Adrenal gland (tissue), 12 donors: ENCODE results near the gene CHL1. TPM values are rescaled to one million over a fixed set of nuclear protein-coding genes. Genes with fewer than 3 reads are reported as not detected.

Source experiments
- DNase-seq, 7 donors: peaks; one replicate each; pipeline ENCODE4 v3.0.0-alpha.2; 2019 to 2020
- H3K27ac ChIP-seq, 5 donors: fragments of 200-600 bp; sonication (generic) in 4 of 5; 1 replicate in 3 of 5; 2 replicates in 2 of 5; pipeline versions ENCODE4 v1.5.1 to v1.8.0; 2016 to 2020; ENCODE audit warnings: mild to moderate bottlenecking in 1 of 5
- H3K27me3 ChIP-seq: fragments of 200-600 bp; 2 replicates; pipeline ENCODE4 v1.8.0; 2021
- H3K36me3 ChIP-seq, 2 donors: fragments of 200-600 bp; replicated peaks in 1 of 2; 1 replicate in 1 of 2; 2 replicates in 1 of 2; pipeline versions ENCODE4 v1.5.1 to v1.8.0; 2018 to 2022
- H3K4me1 ChIP-seq, 2 donors: fragments of 200-600 bp; replicated peaks in 1 of 2; 1 replicate in 1 of 2; 2 replicates in 1 of 2; pipeline versions ENCODE4 v1.5.1 to v1.8.0; 2018 to 2021
- H3K4me3 ChIP-seq, 4 donors: fragments of 200-600 bp; sonication (generic) in 3 of 4; one replicate each; pipeline ENCODE4 v1.5.1; 2016 to 2018
- H3K9me3 ChIP-seq, 3 donors: fragments of 200-600 bp; sonication (generic) in 1 of 3; replicated peaks in 1 of 3; 1 replicate in 2 of 3; 2 replicates in 1 of 3; pipeline versions ENCODE4 v1.5.1 to v1.8.0; 2016 to 2021
- CTCF ChIP-seq, 6 experiments: fragments of 450-650 bp in 4 of 6; fragments of 200-600 bp in 2 of 6; sonication (generic) in 1 of 6; IDR thresholded peaks; 1 replicate in 5 of 6; 2 replicates in 1 of 6; pipeline versions ENCODE4 v1.5.1 to v1.8.0; 2016 to 2021; ENCODE audit warnings: antibody characterized with exemption in 6 of 6, mild to moderate bottlenecking in 2 of 6, moderate library complexity in 1 of 6
- POLR2A ChIP-seq, 2 donors: fragments of 450-650 bp; IDR thresholded peaks; one replicate each; pipeline ENCODE4 v1.6.1; 2017; ENCODE audit warnings: antibody characterized with exemption in 2 of 2, mild to moderate bottlenecking in 2 of 2, moderate library complexity in 1 of 2
- WGBS, 4 donors: extraction: QIAGEN DNeasy Blood & Tissue Kit in 2 of 4; methylation state at CpG; one replicate each; pipeline versions ENCODE4 v1.1.5 to v1.1.7; 2013 to 2017; 5-methylcytosine and 5-hydroxymethylcytosine counted together
- intact Hi-C, 2 donors: fragments of 100-400 bp; cut with DNase I; formaldehyde crosslinking; loops; one replicate each; pipeline versions ENCODE4 v1.14.1 to v1.15.0; 2022 to 2023
- polyA plus RNA-seq, 3 donors: library from polyadenylated mRNA; stranded (reverse); fragments of 200-250 nt in 2 of 3; fragments of 350-450 nt in 1 of 3; fragmentation: Illumina TruSeq in 1 of 3; extraction: RNeasy Lipid Tissue Mini Kit (QIAGEN cat#74804) in 1 of 3; gene quantifications; one replicate each; pipeline ENCODE4 v1.2.3, GENCODE V29; 2013 to 2014
- total RNA-seq, 9 donors: library from RNA; depleted of rRNA in 4 of 9; stranded (reverse); fragments of >200 nt in 4 of 9; fragments of 120-200 nt in 1 of 9; fragmentation: NEBNext Ultra II Directional in 1 of 9; extraction: Animal tissue kit (Norgen Biotek cat#: 25700) in 1 of 9; gene quantifications; one replicate each; pipeline versions ENCODE4 v1.1.0 to v1.2.4, GENCODE V29; 2013 to 2023
- donor health status: healthy with polysubstance abuse.
- donor health status: Bipolar disorder and iron deficiency.
- donor health status: DM: yes; HTN: yes; CAD: no.
- donor health status: DM: no; HTN: no; CAD: no.
- donor health status: DM: no; HTN: no; CAD: no.
- donor health status: DM: yes; HTN: yes; CAD: no.

Gene CHL1
- total and polyA plus RNA-seq, 12 donors, result 0.80 to 28.3 (median 7.7) TPM

GRCh38 chr3:427128-427527 lies 230.6 kb downstream of the CHL1 start:
- no peak overlapping the region for H3K4me3 ChIP-seq

GRCh38 chr3:430186-430585 lies 233.6 kb downstream of the CHL1 start:
- H3K36me3 ChIP-seq, result no peaks in the 10 kb centered on the region
- H3K27ac ChIP-seq, result no peak overlapping the region
- H3K4me1 ChIP-seq, result no peaks in the 10 kb centered on the region
- no peak for TF ChIP-seq CTCF (IDR thresholded peaks at IDR 0.05)
- TF ChIP-seq POLR2A (IDR thresholded peaks at IDR 0.05), result no peak
- H3K9me3 ChIP-seq, result no peaks in the 10 kb centered on the region
- no peak overlapping the region for H3K4me3 ChIP-seq
- H3K27me3 ChIP-seq, result no peaks in the 10 kb centered on the region
- intact Hi-C loops, result no loop called here
- WGBS, 4 donors, result 77 to 82% (median 78%) methylated on average over 4 of the region's 4 CpGs
- no peak for DNase-seq

More at GRCh38 chr3:427128-427527, 230.6 kb downstream of the CHL1 start:
- 52 to 62% (median 56%) methylated on average over 4 of the region's 4 CpGs for WGBS, 4 donors
- no peak for DNase-seq
- TF ChIP-seq CTCF (IDR thresholded peaks at IDR 0.05) (no peak), POLR2A (IDR thresholded peaks at IDR 0.05) (no peak)
- H3K27ac ChIP-seq, result no peak overlapping the region
- H3K36me3 ChIP-seq, result no peaks in the 10 kb centered on the region
- H3K27me3 ChIP-seq, result no peaks in the 10 kb centered on the region
- H3K4me1 ChIP-seq, result no peaks in the 10 kb centered on the region
- intact Hi-C loops, result no loop called here
- H3K9me3 ChIP-seq, result no peaks in the 10 kb centered on the region

DNA sequence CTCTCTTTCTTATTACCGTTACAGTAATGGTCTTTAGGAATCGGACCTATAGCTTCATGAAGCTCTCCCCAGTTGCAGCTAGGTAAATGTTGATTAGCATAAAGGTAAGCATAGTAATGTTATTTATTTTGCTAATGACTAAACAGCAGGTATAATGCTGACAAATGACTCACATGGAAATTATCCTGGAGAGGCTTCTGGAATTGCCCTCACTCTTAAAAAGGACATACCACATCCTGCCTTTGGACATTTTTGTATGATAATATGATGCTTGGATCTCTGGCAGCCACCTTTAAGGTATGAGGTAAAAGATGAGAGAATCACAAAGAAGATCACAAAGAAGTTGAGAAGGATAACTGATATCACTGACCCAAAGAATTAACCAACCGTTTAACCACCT lies 238.6 kb downstream of the CHL1 start:
- Histone ChIP-seq H3K4me3 (no peak overlapping the region), H3K36me3 (no peaks in the 10 kb centered on the region), H3K27ac (no peak overlapping the region), H3K27me3 (no peaks in the 10 kb centered on the region), H3K9me3 (no peaks in the 10 kb centered on the region), H3K4me1 (no peaks in the 10 kb centered on the region)
- no peak for DNase-seq
- TF ChIP-seq CTCF (IDR thresholded peaks at IDR 0.05), result no peak
- WGBS, 4 donors, result 39 to 51% (median 46%) methylated on average over 3 of the region's 3 CpGs
- intact Hi-C loops, result no loop called here

GRCh38 chr3:436053-436452 lies 239.5 kb downstream of the CHL1 start:
- Histone ChIP-seq H3K36me3 (no peaks in the 10 kb centered on the region), H3K4me3 (no peak overlapping the region), H3K4me1 (no peaks in the 10 kb centered on the region), H3K9me3 (no peaks in the 10 kb centered on the region), H3K27me3 (no peaks in the 10 kb centered on the region), H3K27ac (no peak overlapping the region)
- TF ChIP-seq CTCF (IDR thresholded peaks at IDR 0.05) (no peak), POLR2A (IDR thresholded peaks at IDR 0.05) (no peak)
- intact Hi-C loops, result no loop called here
- no peak for DNase-seq
- WGBS, 4 donors, result 30 to 47% (median 40%) methylated on average over 2 of the region's 2 CpGs
